Stimulated activated CD8-positive, alpha-beta memory T cell treated with anti-CD3 and anti-CD28 coated beads, Interleukin-12 subunit alpha, Interleukin-12 subunit beta, amount 100 ng/mL, for 24 hours (primary cell): Measurements from ENCODE around the gene SEMA6D.

Experiments used
- DNase-seq: peaks from one replicate; pipeline ENCODE4 v3.0.0-alpha.2; 2020; ENCODE audit errors: extremely low read depth

Gene SEMA6D

GRCh38 chr15:47743886-47744285 lies 26.6 kb downstream of the SEMA6D start:
- no peak for DNase-seq

- DNase-seq, result no peak
Observed at GRCh38 chr15:47744496-47744895, 27.2 kb downstream of the SEMA6D start.

GRCh38 chr15:47744973-47745372 lies 27.7 kb downstream of the SEMA6D start:
- DNase-seq, result no peak

DNA sequence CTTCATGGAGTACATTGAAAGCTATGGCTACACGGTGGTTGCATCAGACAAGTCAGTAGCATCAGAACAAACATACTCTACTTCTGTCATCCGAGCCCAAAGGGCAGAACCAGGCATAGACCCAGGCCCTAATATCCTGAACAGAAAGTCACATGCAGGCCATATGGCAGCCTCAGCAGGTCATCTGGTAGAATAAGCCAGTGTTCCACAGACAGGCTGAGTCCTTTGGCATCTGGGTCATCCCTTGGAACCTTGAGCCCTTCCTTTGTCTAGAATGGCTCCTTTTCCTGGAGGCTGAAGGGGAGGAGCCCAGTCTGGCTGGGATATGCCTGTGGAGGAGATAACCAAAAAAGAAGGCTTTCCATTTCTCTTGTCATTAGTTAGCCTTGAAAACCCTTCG lies 29.2 kb downstream of the SEMA6D start:
- DNase-seq, result no peak

DNA sequence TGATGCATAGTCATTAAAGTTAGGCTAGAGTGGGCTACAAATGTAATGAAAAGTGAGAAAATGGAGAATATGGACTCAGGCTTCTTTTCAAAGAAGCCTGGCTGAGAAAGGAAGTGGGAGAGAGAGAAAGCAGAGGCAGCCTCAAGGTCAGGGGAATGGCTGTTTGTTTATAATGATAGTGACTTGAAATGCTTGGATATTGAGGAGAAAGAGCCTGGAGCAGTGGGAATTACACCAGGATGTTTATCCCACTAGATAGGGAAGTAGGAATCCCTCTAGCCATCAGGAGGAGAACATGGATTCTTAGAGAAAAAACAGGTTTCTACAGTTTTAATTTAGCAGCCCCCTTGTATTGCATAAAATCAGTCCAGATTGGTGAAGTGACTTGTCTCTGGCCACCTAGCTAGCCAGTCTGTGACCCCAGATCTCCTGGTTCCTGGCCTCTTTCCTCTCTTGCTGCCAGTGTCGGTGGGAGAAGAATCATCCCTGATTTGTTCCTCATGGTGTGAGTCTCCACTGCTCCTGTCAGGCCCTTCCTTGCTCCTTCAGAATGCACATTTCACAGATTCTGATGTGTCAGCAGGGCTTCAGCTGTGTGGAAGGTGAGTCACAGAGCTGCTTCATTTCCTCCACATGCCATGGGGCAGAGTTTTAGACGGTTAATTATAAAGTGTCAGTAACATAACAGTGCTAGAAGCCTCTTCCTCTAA lies 32.9 kb downstream of the SEMA6D start:
- no peak for DNase-seq

DNA sequence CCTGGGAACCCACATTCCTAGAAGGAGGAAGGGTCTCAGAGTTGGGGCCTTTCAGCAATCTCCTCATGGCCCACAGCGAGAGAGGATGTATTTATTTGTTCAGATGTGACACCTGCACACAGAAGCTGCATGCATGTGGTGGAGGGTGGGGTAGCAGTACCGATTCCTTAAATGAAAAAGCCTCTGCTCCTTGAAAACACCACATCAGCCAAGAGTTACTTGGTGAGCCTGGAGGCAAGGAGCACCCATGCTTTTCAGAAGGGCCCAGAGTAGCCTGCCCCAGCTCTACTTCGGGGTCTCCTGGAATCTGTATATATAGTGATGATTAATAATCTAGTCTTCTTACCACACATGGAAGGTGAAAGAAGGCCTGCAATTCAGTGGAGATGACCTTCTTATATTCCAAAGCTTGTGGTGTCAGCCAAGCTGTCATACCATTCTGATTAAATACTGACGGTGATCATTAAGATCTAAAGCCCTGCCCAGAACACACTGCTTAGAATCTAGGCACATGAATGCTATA lies 33.5 kb downstream of the SEMA6D start:
- no peak for DNase-seq

DNA sequence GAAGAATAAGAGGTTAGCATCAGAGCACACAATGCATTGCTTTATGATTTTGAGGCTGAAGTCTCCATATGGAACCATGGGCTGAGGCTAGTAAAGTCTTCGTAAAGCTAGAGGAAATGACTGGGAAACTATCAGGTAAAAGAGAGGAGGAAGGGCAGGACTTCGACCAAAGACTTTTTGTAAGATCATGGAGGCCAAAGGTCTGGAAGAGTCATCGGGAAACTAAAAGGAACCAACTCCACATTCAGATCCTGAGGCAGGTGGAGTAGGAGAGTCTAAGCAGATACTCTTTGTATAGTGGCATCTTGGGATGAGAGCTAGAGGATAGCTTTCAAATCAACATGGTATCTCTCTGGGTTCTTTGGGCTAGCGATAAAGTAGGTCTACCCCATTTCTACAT lies 36.3 kb downstream of the SEMA6D start:
- no peak for DNase-seq

DNA sequence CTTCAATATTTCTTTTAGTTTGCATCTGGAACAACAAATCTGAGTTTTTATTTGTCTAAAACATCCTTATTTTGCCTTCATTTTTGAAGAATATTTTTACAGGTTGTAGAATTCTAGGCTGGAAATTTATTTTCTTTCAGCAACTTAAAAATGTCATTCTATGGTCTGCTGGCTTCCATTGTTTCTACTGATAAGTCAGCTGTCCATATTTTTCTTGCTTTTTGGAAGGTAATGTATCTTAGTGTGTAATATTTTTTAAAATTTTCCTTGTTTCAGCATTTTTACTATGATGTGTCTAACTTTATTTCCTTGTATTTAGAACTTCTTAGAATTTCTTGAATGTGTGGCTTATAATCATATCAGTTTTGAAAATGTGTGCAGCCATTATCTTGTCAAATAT lies 37.0 kb downstream of the SEMA6D start:
- no peak for DNase-seq

- DNase-seq, result no peak
Observed at GRCh38 chr15:47755941-47756340, 38.6 kb downstream of the SEMA6D start.

DNA sequence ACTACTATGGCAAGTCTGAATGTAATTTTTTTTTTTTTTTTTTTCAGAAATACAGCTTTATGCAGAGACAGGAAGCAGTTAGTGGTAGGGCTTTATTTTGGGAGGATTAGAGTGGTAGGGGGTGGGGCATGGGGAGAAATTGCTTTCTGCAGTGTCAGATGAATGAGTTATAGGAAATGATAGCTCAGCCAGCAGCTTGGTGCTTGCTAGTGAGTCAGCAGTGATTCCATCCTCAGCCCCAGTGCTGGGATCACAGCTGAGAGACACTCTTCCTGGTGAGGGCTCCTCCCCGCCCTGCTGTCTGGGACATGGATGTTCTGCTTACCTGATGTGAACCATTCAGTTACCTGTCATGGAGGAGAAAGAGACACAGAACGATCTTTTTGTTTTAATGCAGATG lies 39.6 kb downstream of the SEMA6D start:
- DNase-seq, result no peak

- DNase-seq, result no peak
Observed at GRCh38 chr15:47757331-47757730, 40.0 kb downstream of the SEMA6D start.

- DNase-seq, result no peak
Observed at GRCh38 chr15:47762621-47763020, 45.3 kb downstream of the SEMA6D start.

GRCh38 chr15:47764666-47765065 lies 47.4 kb downstream of the SEMA6D start:
- no peak for DNase-seq

- DNase-seq, result no peak
Observed at GRCh38 chr15:47766406-47766805, 49.1 kb downstream of the SEMA6D start.

- no peak for DNase-seq
Observed at GRCh38 chr15:47767035-47767434, 49.7 kb downstream of the SEMA6D start.

DNA sequence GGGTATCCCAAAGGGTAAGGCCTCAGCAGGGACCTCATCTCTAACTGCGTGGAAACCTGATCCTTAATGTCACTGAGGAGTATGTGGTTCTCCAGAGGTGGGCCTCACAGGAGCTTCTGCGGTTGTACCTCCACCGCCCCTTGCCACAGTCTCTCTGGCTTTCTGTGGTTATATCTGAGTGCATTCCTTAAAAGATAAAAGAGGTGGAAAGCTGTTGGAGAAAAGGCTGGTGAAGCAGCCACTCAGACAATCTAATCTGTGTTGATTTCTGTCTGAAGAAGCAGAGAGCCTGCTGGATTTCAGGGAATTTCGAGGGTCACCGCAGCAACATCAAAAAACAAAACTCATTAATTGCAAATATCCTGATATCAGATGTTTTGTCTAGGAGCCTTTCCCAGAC lies 51.4 kb downstream of the SEMA6D start:
- DNase-seq, result no peak

DNA sequence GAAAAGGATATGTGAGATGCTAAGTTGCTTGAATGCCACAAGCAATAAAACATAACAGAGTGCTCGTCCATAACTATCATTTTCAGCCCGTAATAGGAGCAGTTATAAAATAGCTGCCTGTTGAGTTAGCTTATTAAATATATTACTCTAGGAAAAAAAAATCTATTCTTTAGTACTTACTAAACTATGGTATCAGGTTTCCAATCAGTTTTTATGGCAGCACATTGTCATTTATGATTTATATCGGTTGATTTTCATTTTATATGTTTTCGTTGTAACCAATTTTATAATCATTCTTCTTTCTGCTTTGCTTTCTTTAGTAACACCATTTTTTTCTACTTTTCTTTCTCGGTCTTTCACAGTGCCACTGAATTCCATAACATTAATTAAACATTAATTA lies 51.9 kb downstream of the SEMA6D start:
- no peak for DNase-seq

DNA sequence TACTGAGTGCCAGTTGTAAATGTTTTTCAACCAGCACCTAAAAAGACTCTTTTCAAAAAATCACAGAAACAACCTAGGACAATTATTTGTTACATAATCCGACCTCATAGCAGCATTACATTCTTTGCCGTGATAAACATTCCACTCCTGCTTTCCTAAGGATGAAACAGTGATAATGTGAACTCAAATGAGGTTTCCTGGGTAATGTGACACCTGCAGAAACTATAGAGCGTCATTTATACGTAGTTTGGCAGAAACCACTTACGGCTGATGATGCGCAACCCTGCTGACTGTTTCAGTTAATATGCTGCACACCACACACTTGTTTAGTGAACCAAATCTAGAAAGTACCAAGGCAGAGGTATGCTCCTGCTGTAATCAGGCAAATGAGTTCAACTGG lies 55.8 kb downstream of the SEMA6D start:
- DNase-seq, result no peak

DNA sequence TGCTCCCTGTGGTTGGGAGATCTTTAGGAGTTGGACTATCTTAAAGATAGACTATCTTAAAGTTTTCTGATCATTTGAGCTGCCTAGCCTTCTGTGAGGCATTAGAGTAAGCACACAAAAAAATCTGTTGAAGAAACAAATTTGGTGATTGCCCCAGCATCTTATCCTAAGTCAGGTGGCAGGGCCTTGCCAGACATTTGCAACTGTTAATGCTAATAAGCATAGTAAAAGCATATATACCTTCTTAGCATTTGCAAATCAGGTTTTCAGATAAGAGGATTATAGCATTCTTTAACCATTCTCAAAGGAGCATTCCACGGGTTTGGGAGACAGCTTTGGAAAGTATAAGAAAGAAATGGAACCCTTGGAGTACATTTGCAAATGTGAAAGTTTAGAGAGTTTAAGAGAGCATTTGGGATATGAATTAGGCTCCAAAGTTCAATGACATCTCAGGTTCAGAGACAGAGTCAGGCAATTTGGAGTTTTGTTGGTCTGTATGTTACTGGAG lies 61.0 kb downstream of the SEMA6D start:
- no peak for DNase-seq

GRCh38 chr15:47780971-47781370 lies 63.7 kb downstream of the SEMA6D start:
- no peak for DNase-seq

GRCh38 chr15:47781527-47781926 lies 64.2 kb downstream of the SEMA6D start:
- DNase-seq, result no peak

DNA sequence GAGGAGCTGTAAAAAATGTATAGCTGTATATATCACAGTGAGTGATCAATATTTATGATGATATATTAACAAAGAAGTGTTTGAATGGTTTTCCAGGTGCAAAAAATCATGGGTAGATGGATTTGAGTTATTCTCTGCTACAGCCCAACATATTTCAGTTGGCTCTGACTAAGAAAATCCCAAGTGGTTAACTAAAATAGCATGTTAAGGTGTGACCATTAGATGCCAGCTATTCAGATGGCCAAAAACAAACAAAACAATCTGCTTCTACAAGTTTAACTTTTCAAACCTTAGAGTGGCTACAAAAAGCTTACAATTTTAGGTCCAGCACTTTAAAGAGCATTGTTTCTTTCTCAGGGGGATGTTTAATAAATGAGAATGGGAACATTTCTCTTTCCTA lies 67.5 kb downstream of the SEMA6D start:
- DNase-seq, result no peak

- no peak for DNase-seq
Observed at GRCh38 chr15:47786371-47786770, 69.1 kb downstream of the SEMA6D start.

DNA sequence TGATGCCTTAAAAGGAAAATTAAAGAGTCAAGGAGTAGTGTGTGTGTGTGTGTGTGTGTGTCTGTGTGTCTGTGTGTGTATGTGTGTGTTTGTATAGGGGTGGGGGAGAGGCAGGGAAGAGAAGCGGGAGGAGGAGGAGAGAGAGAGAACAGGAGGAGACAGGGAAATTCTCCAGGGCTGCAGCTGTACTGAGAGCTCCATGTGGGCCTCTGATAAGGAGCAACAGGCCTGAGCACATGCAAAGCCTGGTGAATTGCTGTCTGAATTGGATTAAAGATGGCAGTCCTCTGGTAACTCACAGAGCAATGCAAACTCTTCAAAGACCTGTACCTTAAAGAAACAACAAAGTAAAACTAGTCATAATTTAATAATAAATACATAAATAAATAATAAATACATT lies 70.6 kb downstream of the SEMA6D start:
- DNase-seq, result no peak
